ENCODE measurements around the gene ST8SIA6.

DNA sequence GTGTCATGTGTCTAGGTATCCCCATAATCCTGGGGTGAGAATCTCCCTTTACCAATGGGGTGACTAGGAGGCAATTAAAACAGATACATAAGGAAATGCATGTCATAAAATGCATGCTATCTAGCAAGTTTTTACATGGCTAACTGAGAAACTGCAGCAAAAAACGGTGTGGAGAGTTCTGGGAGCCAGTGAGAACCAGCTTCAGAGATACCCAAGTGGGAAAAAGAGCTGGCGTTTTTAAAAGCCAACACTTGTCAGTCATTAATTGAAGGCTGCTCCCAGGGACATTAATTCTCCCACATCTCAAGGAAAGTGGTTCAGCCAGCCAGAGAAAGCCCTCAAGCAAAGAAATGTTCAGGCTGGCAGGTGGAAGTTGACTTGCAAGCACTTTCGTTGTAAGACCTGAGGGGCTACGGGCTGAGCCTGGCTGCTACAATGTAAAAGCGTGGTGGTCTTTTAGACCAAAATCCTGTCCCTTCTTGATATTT, 28.1 kb downstream of the ST8SIA6 start:
- TF ChIP-seq SNAI2 (CRISPR knock-in tag; IDR thresholded peaks at IDR 0.05) (no peak), RARB (CRISPR knock-in tag; IDR thresholded peaks at IDR 0.05) (no peak), TOX (CRISPR knock-in tag; IDR thresholded peaks at IDR 0.05; ENCODE audit: borderline replicate concordance) (no peak), POU6F1 (CRISPR knock-in tag; IDR thresholded peaks at IDR 0.05; ENCODE audit: borderline replicate concordance, low read depth) (no peak), ZNF565 (CRISPR knock-in tag; conservative IDR thresholded peaks at IDR 0.05; ENCODE audit: low read depth) (no peak), ESRRG (CRISPR knock-in tag; IDR thresholded peaks at IDR 0.05) (no peak), PPARA (CRISPR knock-in tag; IDR thresholded peaks at IDR 0.05; ENCODE audit: borderline replicate concordance) (no peak), ARNTL (CRISPR knock-in tag; IDR thresholded peaks at IDR 0.05; ENCODE audit: borderline replicate concordance, low read depth) (no peak), ZFP30 (CRISPR knock-in tag; IDR thresholded peaks at IDR 0.05) (no peak), TCF4 (CRISPR knock-in tag; IDR thresholded peaks at IDR 0.05; ENCODE audit: borderline replicate concordance) (no peak)
- TF ChIP-seq, protein P1, sequence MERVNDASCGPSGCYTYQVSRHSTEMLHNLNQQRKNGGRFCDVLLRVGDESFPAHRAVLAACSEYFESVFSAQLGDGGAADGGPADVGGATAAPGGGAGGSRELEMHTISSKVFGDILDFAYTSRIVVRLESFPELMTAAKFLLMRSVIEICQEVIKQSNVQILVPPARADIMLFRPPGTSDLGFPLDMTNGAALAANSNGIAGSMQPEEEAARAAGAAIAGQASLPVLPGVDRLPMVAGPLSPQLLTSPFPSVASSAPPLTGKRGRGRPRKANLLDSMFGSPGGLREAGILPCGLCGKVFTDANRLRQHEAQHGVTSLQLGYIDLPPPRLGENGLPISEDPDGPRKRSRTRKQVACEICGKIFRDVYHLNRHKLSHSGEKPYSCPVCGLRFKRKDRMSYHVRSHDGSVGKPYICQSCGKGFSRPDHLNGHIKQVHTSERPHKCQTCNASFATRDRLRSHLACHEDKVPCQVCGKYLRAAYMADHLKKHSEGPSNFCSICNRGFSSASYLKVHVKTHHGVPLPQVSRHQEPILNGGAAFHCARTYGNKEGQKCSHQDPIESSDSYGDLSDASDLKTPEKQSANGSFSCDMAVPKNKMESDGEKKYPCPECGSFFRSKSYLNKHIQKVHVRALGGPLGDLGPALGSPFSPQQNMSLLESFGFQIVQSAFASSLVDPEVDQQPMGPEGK (CRISPR knock-in tag; IDR thresholded peaks at IDR 0.05; ENCODE audit: borderline replicate concordance), result no peak
- TF ChIP-seq, protein P2, sequence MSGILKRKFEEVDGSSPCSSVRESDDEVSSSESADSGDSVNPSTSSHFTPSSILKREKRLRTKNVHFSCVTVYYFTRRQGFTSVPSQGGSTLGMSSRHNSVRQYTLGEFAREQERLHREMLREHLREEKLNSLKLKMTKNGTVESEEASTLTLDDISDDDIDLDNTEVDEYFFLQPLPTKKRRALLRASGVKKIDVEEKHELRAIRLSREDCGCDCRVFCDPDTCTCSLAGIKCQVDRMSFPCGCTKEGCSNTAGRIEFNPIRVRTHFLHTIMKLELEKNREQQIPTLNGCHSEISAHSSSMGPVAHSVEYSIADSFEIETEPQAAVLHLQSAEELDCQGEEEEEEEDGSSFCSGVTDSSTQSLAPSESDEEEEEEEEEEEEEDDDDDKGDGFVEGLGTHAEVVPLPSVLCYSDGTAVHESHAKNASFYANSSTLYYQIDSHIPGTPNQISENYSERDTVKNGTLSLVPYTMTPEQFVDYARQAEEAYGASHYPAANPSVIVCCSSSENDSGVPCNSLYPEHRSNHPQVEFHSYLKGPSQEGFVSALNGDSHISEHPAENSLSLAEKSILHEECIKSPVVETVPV (CRISPR knock-in tag; IDR thresholded peaks at IDR 0.05), result no peak
